22Rv1 (cell line): ENCODE results near the gene ANKRD33.

ENCODE experiments used
- CTCF ChIP-seq: fragments of 450-650 bp; IDR thresholded peaks from 2 replicates; pipeline ENCODE4 v1.5.1; 2017; ENCODE audit warnings: mild to moderate bottlenecking
- ZFX ChIP-seq: fragments of 450-650 bp; IDR thresholded peaks from 2 replicates; pipeline ENCODE4 v1.6.1; 2017; ENCODE audit warnings: antibody characterized with exemption, borderline replicate concordance

GRCh38 chr12:51874486-51874885, 13.4 kb upstream of the ANKRD33 start:
- no peak for TF ChIP-seq CTCF
- TF ChIP-seq ZFX, result no peak
